K562 (cell line): ENCODE data around the gene FAM193A. TPM values are rescaled to one million over a fixed set of nuclear protein-coding genes. Genes with fewer than 3 reads are reported as not detected.

Experiments
- ATAC-seq: fragments of 200-7000 bp; cut with Tn5 transposase; 3 replicates; pipeline ENCODE4 v1.9.1; 2020; ENCODE audit warnings: moderate library complexity
- BruUV-seq: library from RNA; stranded (reverse); fragments of 400-500 nt; replicated peaks from 2 replicates; lab custom pipeline; 2021; lab: Mats Ljungman, UMichigan
- CTCF ChIA-PET: fragments of 300-600 bp; formaldehyde crosslinking; extraction: SDS; loops from one replicate; lab custom pipeline; 2021; ENCODE audit warnings: low intra/inter-chr PET ratio; lab: Yijun Ruan, JAX
- POLR2A ChIA-PET: fragments of 300-600, 350-650 bp; sonication (Branson Sonifier 250); formaldehyde crosslinking; extraction: SDS; loops from one replicate; lab custom pipeline; 2021; ENCODE audit warnings: antibody characterized with exemption, inconsistent platforms; lab: Yijun Ruan, JAX
- DNase-seq, 4 experiments: peaks; one replicate each; pipeline versions ENCODE4 v3.0.0 to v3.0.0-alpha.2; 2011 to 2018; ENCODE audit warnings: low spot score in 3 of 4, mixed read lengths in 3 of 4; ENCODE audit errors: extremely low read depth in 1 of 4
- FAIRE-seq: peaks from 2 replicates; lab custom pipeline; 2011; peaks lifted over from hg19 to GRCh38; lab: Jason Lieb, UNC
- H2AFZ ChIP-seq: 2 replicates; pipeline ENCODE4 v1.6.0; 2011; ENCODE audit warnings: low read depth, low read length, control low read depth, inconsistent platforms
- H3K27ac ChIP-seq: fragments of 200-600 bp; 3 replicates; pipeline ENCODE4 v1.8.0; 2011; ENCODE audit warnings: low read depth, mild to moderate bottlenecking, control low read depth, inconsistent platforms, low read length, moderate library complexity, mixed read lengths; ENCODE audit errors: extremely low read depth
- H3K27me3 ChIP-seq, 2 experiments: fragments of 300-600 bp in 1 of 2; 2 replicates in 1 of 2; 3 replicates in 1 of 2; pipeline versions ENCODE4 v1.6.0 to v1.8.0; 2011; ENCODE audit warnings: inconsistent platforms in 2 of 2, low read length in 2 of 2, mild to moderate bottlenecking in 1 of 2, mixed read lengths in 1 of 2, moderate library complexity in 1 of 2; ENCODE audit not compliant: control insufficient read depth in 2 of 2, insufficient read depth in 2 of 2
- H3K36me3 ChIP-seq: fragments of 300-600 bp; 3 replicates; pipeline ENCODE4 v1.8.0; 2011; ENCODE audit warnings: mild to moderate bottlenecking, low read length, inconsistent platforms; ENCODE audit not compliant: control insufficient read depth, insufficient read depth
- H3K4me1 ChIP-seq, 2 experiments: fragments of 200-600 bp in 1 of 2; replicated peaks in 1 of 2; 2 replicates in 1 of 2; 3 replicates in 1 of 2; pipeline versions ENCODE4 v1.5.1 to v1.8.0; 2011; ENCODE audit warnings: inconsistent platforms in 2 of 2, low read length in 2 of 2, mild to moderate bottlenecking in 1 of 2, mixed read lengths in 1 of 2, moderate library complexity in 1 of 2; ENCODE audit not compliant: control insufficient read depth in 2 of 2, insufficient read depth in 2 of 2
- H3K4me2 ChIP-seq: 2 replicates; pipeline ENCODE4 v1.6.1; 2011; ENCODE audit warnings: low read length, control low read depth, inconsistent platforms, mixed read lengths; ENCODE audit not compliant: insufficient read depth
- H3K4me3 ChIP-seq: fragments of 200-600 bp; sonication (generic), shearing (Covaris generic); 2 replicates; pipeline ENCODE4 v1.5.1; 2016; ENCODE audit warnings: control low read depth, inconsistent platforms
- H3K79me2 ChIP-seq: fragments of 200-600 bp; 3 replicates; pipeline ENCODE4 v1.8.0; 2011; ENCODE audit warnings: low read length, inconsistent platforms; ENCODE audit not compliant: control insufficient read depth, insufficient read depth
- H3K9ac ChIP-seq, 2 experiments: 2 replicates each; pipeline versions ENCODE4 v1.6.0 to v1.6.1; 2011; ENCODE audit warnings: low read depth in 2 of 2, low read length in 2 of 2, control low read depth in 1 of 2, inconsistent platforms in 1 of 2, mild to moderate bottlenecking in 1 of 2, mixed read lengths in 1 of 2; ENCODE audit not compliant: insufficient read depth in 1 of 2
- H3K9me1 ChIP-seq: one replicate; pipeline ENCODE4 v1.6.0; 2011; ENCODE audit warnings: inconsistent platforms, mild to moderate bottlenecking, low read length, moderate library complexity; ENCODE audit not compliant: control insufficient read depth, insufficient read depth
- H3K9me3 ChIP-seq: replicated peaks from 2 replicates; pipeline ENCODE4 v1.5.1; 2011; ENCODE audit warnings: low read depth, low read length, inconsistent platforms; ENCODE audit not compliant: control insufficient read depth, insufficient read depth
- H4K20me1 ChIP-seq: replicated peaks from 2 replicates; pipeline ENCODE4 v1.6.1; 2011; ENCODE audit warnings: low read length, inconsistent platforms, mixed read lengths; ENCODE audit not compliant: control insufficient read depth, insufficient read depth
- C11orf30 ChIP-seq: fragments of 450-650 bp; IDR thresholded peaks from 2 replicates; pipeline ENCODE4 v1.6.1; 2016; ENCODE audit warnings: low read depth, mild to moderate bottlenecking
- CBFA2T3 ChIP-seq: fragments of 450-650 bp; IDR thresholded peaks from 2 replicates; pipeline ENCODE4 v1.6.1; 2017
- CCNT2 ChIP-seq: IDR thresholded peaks from 2 replicates; pipeline ENCODE4 v1.6.1; 2011; ENCODE audit warnings: borderline replicate concordance, low read depth, mild to moderate bottlenecking, moderate library complexity, mixed read lengths, low read length; ENCODE audit not compliant: insufficient read length; ENCODE audit errors: extremely low read depth
- CEBPZ ChIP-seq: fragments of 150-350 bp; IDR thresholded peaks from 2 replicates; pipeline ENCODE4 v1.6.1; 2014; ENCODE audit warnings: low read depth, mild to moderate bottlenecking, low read length, borderline replicate concordance
- DPF2 ChIP-seq: fragments of 450-650 bp; IDR thresholded peaks from 2 replicates; pipeline ENCODE4 v1.6.1; 2016
- GATAD2B ChIP-seq: fragments of 450-650 bp; IDR thresholded peaks from 2 replicates; pipeline ENCODE4 v1.6.1; 2017; ENCODE audit warnings: mild to moderate bottlenecking, borderline replicate concordance
- HLTF ChIP-seq: fragments of 450-650 bp; IDR thresholded peaks from 2 replicates; pipeline ENCODE4 v1.6.1; 2016
- POLR2H ChIP-seq: IDR thresholded peaks from 2 replicates; pipeline ENCODE4 v1.6.1; 2016; ENCODE audit warnings: missing genetic modification characterization, low read depth, mild to moderate bottlenecking, control low read depth, missing compliant biosample characterization, moderate library complexity
- ZC3H8 ChIP-seq: fragments of 450-650 bp; IDR thresholded peaks from 2 replicates; pipeline ENCODE4 v1.6.1; 2017
- WGBS: fragments of 100-300 bp; shearing (Covaris generic); methylation state at CpG from one replicate; pipeline ENCODE4 v1.1.6; 2016; ENCODE audit warnings: low coverage, mixed read lengths; ENCODE audit not compliant: insufficient coverage; ENCODE audit errors: missing lambda C conversion rate; 5-methylcytosine and 5-hydroxymethylcytosine counted together
- in situ Hi-C: fragments of 300-500 bp; cut with MboI; formaldehyde crosslinking; loops from 4 replicates; pipeline ENCODE4 v1.15.0; 2018; ENCODE audit warnings: inconsistent platforms, mixed read lengths
- intact Hi-C: fragments of 100-400 bp; cut with micrococcal nuclease; formaldehyde crosslinking; loops from 2 replicates; pipeline ENCODE4 v1.14.2; 2022
- polyA plus RNA-seq, 8 experiments: library from polyadenylated mRNA; depleted of rRNA in 4 of 8; stranded (reverse) in 5 of 8; unstranded in 3 of 8; fragments of >200 nt; fragmentation: Nextera tagmentation in 2 of 8; fragmentation: Illumina TruSeq in 1 of 8; extraction: Ambion mirVana in 2 of 8; extraction: Trizol in 1 of 8; gene quantifications; 2 replicates each; pipeline versions ENCODE4 v1.2.1 to v1.2.3, GENCODE V29; 2011 to 2014; ENCODE audit warnings: inconsistent platforms in 1 of 8, missing spikeins in 1 of 8
- total RNA-seq, 7 experiments: library from RNA; depleted of rRNA in 6 of 7; stranded (reverse); fragments of >200 nt in 6 of 7; fragmentation: Illumina TruSeq in 2 of 7; extraction: Trizol in 2 of 7; gene quantifications; 2 replicates each; pipeline versions ENCODE4 v1.2.1 to v1.2.3, GENCODE V29; 2011 to 2021; ENCODE audit warnings: low replicate concordance in 1 of 7

FAM193A gene
- total and polyA plus RNA-seq, 9 of the 15 experiments (the other 6 are each of a cell fraction or from before 2014, with no cell fraction given) = 0.46 to 24.6 (median 9.6) TPM

GRCh38 chr4:2742081-2742822 is 205.8 kb downstream of the FAM193A start (continued):
- TF ChIP-seq CEBPZ = no peak
- TF ChIP-seq C11orf30 = no peak

- intact Hi-C loops = no loop called here
- WGBS = 90% methylated on average over 6 of the region's 6 CpGs
- Histone ChIP-seq H2AFZ (no peak overlapping the region), H3K4me3 (no peak overlapping the region), H3K4me1 (peaks cover 4 to 14% of the 10 kb centered on the region in 2 experiments; a peak in 4 of 5 replicates), H3K27ac (no peak overlapping the region), H3K79me2 (no peaks in the 10 kb centered on the region), H3K9me3 (no peaks in the 10 kb centered on the region), H4K20me1 (no peaks in the 10 kb centered on the region; the same call in 1 of the 2 replicates), H3K9ac (no peak overlapping the region), H3K4me2 (no peak overlapping the region), H3K9me1 (no peaks in the 10 kb centered on the region), H3K27me3 (no peaks in the 10 kb centered on the region)
- FAIRE-seq (no peak), ATAC-seq (no peak), DNase-seq (no peak)
- in situ Hi-C loops = no loop called here
- ChIA-PET CTCF (no interaction called here), POLR2A (interaction anchor here (0.6 to 1.1 kb wide), 3 partner anchors 13 to 163 kb away, joined by 3 to 5 read pairs (median 3); partner anchors contain the start of gene TNIP2)
- BruUV-seq = no TSS peak
- TF ChIP-seq HLTF (no peak), ZC3H8 (no peak), GATAD2B (no peak), CBFA2T3 (no peak), CCNT2 (no peak), POLR2H (tag) (no peak), DPF2 (no peak)
- TF ChIP-seq, all 486 proteins: peak for 0
- peaks cover 65% of the 10 kb centered on the region; the same call in 2 of the 3 replicates for H3K36me3 ChIP-seq
These were observed 206.5 kb downstream of the FAM193A start for GRCh38 chr4:2742823-2743517.
